GM23338 (cell line): Measurements from ENCODE around the gene CUBN.

Source experiments
- CREB1 ChIP-seq: fragments of 250-450 bp; sonication (Bioruptor Pico); IDR thresholded peaks from 2 replicates; pipeline ENCODE4 v1.5.0; 2020; ENCODE audit warnings: low read depth, mild to moderate bottlenecking, moderate library complexity
- CTCF ChIP-seq, 2 experiments: fragments of 200-600 bp in 1 of 2; sonication (generic) in 1 of 2; conservative IDR thresholded peaks; 2 replicates each; pipeline versions ENCODE4 v1.5.1 to v1.6.1; 2016 to 2017; ENCODE audit warnings: antibody characterized with exemption in 2 of 2, low read depth in 2 of 2, mild to moderate bottlenecking in 2 of 2, moderate library complexity in 1 of 2
- EZH2 ChIP-seq: fragments of 200-600 bp; sonication (generic); IDR thresholded peaks from one replicate; pipeline ENCODE4 v1.8.0; 2017; ENCODE audit warnings: antibody characterized with exemption, mild to moderate bottlenecking, low read depth; ENCODE audit not compliant: unreplicated experiment
- EZH2phosphoT487 ChIP-seq: fragments of 200-600 bp; sonication (generic); IDR thresholded peaks from one replicate; pipeline ENCODE4 v1.8.1; 2018; ENCODE audit warnings: antibody characterized with exemption; ENCODE audit not compliant: unreplicated experiment
- JUNB ChIP-seq: IDR thresholded peaks from one replicate; pipeline ENCODE4 v1.6.1; 2016; ENCODE audit warnings: antibody characterized with exemption; ENCODE audit not compliant: unreplicated experiment

- TF ChIP-seq CTCF (conservative IDR thresholded peaks at IDR 0.05; ENCODE audit: low read depth in 2 of 2) (no peak), EZH2 (no peak), JUNB (no peak), EZH2phosphoT487 (no peak), CREB1 (CRISPR knock-in tag) (no peak)
These were observed 202.1 kb downstream of the CUBN start for GRCh38 chr10:16927546-16927945.
